GM21717 (cell line): Measurements from ENCODE around the gene MYRFL.
"Not testable (repeated sequence)": the region's sequence is repeated elsewhere in the genome, so short reads cannot be mapped to it uniquely, and the experiment has no call there.

Source experiments
- ATAC-seq: cut with Tn5 transposase; IDR thresholded peaks from one replicate; pipeline ENCODE4 v1.9.1; 2021; ENCODE audit warnings: mild to moderate bottlenecking, moderate library complexity; ENCODE audit not compliant: unreplicated experiment

Gene MYRFL

DNA sequence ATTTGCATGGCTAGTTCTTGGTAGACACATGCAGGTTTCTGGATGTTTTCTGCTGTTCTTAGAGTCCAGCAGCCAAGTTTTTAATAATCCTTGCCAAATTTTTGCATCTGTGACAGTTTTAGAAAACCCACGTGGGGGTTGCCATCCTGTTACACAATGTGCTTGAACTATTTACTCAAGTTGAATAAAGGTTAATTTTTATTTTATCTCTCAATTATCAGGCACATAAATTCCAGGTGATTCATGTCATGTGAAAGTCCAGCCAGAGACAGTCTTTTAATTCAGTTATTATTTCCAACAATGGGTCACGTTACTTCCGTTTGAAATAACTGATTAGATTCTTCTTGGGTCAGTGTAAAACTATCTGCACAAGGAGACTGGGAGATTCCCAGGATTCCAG lies 15.7 kb downstream of the MYRFL start:
- no peak for ATAC-seq

DNA sequence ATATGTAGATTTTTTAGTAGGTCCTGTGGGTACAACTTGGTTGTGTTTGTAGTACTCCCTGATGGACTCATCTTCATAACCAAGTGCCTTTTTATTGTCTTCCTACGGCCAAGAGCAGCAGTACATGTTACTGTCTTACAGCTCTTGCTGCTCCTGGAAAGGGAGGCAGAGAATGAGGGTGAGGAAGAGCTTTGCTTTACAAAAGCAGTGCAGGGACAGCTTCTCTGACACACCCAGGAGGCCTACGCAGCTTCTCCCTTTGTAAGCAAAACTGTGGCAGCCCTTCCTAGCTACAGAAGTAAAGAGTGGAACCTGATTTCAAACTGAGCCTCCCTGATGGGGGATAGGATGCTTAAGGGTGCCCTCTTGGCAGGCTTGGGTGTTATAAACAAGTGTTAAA lies 18.6 kb downstream of the MYRFL start:
- no peak for ATAC-seq

DNA sequence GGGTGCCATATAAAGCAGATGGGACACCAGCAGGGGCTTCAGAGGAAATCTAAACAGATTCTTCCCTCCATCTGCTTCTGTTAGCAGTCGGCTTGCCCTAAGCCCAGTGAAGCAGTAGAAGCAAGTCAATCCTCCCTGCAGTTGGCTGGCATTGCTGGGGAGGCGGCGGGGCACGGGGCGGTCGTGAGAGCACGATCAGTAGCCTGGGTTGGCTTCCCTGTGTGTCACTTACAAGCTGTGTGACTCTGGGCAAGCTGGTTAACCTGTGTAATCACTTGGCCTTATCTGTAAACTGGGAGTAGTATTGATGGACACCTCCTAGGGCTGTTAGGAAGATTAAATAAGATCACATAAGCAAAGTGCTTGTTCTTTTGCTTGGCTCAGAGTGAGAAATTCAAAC lies 19.4 kb downstream of the MYRFL start:
- ATAC-seq = no peak

DNA sequence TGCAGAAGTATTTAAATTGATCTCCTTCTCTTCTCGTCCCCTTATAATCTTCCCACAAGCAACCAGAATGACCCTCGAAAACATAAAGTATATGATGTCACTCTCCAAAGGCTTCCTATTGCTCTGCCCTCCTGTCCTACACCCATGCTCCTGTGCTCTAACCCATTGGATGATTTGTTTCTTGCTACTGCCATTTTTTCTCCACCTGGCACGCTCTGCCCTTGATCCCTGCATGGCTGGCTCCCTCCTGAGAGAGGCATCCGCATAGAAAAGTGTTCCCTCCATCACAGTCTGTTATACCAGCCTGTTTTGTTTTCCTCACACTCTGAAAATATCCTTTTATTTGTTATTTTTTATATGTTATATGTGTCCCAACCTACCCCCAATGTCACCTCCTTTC lies 19.8 kb downstream of the MYRFL start:
- ATAC-seq = no peak

DNA sequence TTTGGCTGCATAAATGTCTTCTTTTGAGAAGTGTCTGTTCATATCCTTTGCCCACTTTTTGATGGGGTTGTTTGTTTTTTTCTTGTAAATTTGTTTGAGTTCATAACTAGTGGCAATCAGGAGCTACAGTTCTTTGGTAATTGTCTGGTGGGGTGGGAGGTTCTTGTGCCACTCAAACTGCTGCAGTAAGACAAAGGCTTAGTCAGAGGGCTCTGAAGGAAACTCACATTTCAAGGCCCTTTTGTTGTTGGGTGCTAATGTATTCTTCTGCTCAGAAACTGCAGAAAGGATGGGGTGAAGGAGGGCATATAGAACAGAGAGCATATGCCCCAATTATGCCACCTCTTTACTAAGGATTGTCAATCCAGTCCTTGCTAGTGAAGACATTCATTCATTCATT lies 21.9 kb downstream of the MYRFL start:
- ATAC-seq = no peak

DNA sequence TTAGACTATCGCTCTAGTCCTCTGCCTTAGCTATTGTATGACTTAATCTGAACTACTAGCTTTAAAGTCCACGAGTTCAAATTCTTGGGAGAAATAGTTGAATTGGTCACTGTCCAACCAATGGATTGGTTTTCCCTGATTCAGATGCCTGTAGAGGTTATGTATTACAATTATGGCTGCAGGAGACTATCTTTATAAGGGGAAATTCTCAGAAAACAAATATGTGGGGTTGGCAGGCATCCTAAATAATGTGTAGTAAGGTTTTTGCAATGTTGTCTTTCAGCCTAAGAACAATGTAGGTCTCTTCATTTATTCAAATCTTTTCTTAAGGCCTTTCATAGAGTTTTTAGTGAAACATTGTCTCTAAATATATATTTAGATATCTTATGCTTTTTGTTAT lies 26.9 kb downstream of the MYRFL start:
- ATAC-seq = no peak

DNA sequence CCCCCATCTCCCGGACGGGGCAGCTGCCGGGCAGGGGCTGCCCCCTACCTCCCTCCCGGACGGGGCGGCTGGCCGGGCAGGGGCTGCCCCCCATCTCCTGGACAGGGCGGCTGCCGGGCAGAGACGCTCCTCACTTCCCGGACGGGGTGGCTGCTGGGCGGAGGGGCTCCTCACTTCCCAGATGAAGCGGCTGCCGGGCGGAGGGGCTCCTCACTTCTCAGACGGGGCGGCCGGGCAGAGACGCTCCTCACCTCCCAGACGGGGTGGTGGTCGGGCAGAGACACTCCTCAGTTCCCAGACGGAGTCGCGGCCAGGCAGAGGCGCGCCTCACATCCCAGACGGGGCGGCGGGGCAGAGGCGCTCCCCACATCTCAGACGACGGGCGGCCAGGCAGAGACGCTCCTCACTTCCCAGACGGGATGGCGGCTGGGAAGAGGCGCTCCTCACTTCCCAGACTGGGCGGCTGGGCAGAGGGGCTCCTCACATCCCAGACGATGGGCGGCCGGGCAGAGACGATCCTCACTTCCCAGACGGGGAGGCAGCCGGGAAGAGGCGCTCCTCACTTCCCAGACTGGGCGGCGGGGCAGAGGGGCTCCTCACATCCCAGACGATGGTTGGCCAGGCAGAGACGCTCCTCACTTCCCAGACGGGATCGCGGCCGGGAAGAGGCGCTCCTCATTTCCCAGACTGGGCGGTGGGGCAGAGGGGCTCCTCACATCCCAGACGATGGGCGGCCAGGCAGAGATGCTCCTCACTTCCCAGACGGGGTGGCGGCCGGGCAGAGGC lies 28.3 kb downstream of the MYRFL start:
- ATAC-seq = not testable (repeated sequence)

DNA sequence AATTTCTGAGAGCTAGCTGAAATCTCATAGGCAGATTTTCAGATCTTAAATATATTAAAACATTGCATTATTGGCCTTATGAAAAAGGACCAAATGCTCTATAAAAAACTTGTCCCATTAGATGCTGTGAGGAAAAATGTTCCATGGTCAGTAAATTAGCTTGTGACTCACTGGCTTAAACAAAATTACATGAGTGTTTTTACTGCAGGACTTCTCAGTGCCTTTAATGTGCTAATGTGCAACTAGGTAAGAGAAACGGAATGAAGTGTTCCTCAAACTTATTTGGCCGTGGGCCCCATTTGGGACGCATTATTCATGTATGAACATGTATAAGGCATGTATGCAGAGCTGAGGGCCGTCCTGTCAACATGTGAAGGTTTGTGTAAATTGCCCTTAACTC lies 41.7 kb downstream of the MYRFL start:
- ATAC-seq = no peak

DNA sequence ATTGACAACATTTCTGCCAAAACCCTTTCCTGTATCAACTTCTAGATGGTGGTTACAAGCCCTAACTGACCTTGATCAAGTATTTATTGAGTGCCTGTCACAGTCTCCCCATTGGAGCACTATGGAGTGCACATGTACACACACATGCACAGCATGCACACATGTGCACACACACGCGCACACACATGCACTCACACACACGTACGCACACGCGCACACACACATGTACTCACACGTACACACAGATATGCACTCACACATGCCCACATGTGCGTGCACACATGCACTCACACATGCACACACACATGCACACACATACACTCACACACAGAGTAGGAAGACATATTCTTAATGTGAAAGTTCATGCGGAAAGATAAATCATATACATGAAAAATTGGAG lies 43.7 kb downstream of the MYRFL start:
- no peak for ATAC-seq

DNA sequence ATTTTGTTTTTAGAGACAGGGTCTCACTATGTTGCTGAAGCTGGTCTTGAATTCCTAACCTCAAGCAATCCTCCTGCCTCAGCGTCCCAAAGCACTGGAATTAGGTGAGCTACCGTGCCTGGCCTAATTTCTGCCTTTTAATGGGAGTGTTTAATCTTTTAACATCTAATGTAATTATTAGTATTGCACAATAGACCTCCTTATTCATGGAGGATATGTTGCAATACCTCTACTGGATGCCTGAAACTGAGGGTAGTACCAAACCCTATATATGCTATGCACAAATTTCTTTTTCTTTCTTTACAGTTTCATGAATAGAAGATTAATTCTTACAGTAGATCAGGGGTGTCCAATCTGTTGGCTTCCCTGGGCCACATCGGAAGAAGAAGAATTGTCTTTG lies 47.8 kb downstream of the MYRFL start:
- ATAC-seq = no peak

DNA sequence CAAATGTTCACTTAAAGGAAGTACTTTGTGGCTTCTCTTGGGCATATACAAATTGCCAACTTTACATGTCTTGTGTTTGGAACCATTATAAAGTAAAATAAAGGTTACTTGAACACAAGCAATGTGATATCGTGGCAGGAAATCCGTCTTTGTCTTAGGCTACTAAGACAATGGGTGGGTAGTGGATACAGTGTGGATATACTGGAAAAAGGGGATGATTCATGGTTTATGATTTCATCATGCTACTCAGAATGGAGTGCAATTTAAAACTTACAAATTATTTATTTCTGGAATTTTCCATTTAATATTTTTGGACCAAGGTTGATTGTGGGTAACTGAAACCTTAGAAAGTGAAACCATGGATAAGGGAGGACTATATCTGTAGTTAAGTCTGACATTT lies 48.4 kb downstream of the MYRFL start:
- ATAC-seq = no peak

DNA sequence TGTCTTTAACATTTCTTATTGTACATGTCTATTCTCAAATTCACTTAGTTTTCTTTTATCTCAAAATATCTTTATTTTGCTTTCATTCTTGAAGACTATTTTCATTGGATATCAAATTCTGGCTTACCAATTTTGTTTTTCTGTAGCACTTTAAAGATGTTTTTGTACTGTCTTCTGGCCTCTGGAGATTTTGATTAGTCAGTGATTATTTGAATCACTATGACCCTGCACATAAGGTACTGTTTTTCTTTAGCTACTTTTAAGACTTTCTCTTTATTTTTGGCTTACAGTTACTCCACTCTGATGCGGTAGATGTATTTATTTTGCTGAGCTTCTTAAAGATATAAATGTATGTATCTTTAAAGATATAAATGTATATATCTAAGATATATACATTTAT lies 49.6 kb downstream of the MYRFL start:
- ATAC-seq = no peak

DNA sequence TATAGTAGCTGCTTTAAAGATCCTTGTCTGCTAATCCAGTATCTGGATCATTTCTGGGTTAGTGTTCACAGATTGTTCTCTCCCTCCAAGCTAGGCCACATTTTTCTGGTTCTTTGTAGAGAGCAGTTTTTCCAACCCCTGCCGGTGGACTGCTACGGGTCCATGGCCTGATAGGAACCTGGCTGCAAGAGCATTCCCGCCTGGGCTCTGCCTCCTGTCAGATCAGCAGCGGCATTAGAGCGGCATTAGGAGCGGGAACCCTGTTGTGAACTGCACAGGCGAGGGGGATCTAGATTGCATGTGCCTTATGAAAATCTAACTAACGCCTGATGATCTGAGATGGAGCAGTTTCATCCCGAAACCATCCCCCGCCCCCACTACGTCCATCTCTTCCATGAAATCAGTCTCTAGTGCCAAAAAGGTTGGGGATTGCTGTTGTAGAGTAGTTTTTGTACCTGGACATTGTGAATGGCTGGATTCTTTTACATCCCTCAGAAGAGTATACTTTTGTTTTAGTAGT lies 50.4 kb downstream of the MYRFL start:
- no peak for ATAC-seq

DNA sequence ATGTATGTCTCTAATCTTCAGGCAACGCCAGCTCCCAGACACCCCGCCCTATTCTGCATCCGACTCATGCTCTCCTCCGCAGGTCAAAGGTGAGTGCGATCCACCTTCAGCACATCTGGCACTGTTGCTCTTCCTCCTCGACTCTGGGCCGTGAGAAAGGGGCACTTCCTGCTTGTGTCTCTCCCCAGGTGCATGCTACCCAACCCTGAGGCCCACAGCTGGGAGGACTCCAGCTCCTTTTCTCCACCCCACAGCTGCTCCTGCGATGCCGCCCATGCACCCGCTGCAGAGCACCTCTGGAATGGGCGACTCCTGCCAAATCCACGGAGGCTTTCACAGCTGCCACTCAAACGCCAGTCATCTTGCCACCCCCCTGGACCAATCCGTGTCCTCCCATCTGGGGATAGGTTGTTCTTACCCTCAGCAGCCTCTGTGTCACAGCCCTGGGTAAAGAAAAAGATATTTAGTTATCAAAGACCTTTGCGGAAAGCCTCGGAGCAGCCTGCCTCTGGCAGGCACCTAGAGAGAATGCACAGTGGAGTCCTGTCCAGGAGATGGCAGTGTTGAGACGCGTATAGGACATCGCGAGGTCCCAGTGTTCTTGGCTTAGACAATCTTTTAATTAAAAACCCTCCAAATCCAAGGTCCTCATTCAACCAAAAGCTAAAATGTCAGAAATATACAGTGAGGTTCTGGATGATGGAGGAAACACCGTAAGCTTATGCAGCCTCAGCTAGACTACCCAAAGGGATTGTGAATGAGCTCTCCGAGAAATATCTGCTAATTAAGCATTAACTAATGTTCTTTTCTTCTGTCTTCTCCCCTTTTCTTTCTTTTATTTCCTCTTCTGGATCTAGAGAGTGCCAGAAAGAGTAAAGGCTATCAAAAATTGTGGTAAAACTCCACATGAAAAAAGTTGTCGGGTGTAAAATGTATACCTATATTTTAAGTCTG lies 54.3 kb downstream of the MYRFL start:
- peak; percentile 91 for ATAC-seq

DNA sequence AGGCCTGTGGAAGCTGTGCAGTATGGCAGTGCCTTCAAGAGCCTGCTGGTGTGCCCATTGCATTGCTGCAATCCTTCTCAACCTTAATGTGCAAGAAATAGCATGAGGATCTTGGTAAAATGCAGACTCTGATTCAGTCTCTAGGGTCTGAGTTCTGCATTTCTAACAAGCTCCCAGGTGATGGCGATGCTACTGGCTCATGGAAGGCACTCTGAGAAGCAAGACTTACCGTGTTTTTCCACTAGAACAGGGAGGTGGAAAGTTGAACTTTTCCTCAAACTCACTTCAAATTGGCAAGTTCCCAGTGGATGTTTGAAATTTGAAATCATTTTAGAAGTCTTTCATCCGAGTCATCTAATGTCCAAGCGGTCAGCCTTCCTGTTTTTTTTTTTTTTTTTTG lies 55.5 kb downstream of the MYRFL start:
- ATAC-seq = no peak

DNA sequence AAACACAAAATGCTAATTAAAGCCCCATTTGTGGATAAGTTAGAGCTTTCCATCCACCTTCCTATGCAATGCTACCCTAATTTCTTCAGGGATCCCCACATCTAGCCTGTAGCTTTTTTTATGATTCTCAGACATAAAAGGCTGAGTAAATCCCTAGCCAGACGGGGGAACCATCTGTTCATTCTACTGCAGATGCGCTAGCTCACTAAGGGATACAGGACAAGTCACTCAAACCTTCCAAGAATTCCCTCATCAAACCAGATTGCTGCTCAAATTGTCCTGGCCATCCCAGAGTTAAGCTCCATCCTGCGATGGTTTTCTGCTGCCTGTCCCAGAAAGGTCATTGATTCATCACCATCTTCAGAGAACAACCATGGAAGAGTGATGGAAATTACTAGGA lies 56.7 kb downstream of the MYRFL start:
- ATAC-seq = no peak

DNA sequence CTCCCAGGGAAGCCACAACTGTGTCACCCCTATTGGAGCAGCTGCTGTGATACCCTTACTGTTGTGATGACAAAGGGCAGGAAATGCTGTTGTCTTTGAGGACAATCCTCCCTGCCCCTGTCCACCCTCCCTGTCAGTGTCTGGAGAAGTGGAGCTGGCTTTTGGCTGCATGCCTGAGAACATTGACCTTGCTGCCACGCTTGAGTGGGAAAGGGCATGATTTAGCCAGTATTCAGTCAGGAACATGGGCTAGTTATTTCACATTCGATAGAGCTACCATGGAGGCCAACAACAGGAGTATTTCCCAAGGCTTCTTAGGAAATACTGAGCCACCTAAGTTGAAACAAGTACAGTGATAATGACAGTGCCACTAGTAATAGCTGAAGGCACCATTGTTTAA lies 59.4 kb downstream of the MYRFL start:
- no peak for ATAC-seq

DNA sequence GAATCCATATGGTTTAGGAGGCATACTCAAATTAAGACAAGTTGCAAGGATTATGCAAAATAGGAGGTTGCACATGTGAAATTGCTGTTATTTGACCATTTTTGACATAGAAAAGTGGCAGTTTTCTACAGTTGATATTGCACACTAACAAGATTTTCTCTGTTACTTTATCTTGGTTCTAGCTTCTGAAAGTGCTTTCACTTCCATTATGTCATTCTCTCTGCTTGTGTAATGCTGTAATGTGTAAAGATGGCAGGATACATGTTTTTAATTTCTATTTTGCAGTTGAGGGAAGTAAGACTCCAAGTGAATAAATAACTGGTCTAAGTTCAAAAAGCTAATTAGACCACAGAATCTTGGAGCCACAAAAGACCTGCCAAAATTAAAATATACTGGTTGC lies 60.6 kb downstream of the MYRFL start:
- ATAC-seq = peak; percentile 67

DNA sequence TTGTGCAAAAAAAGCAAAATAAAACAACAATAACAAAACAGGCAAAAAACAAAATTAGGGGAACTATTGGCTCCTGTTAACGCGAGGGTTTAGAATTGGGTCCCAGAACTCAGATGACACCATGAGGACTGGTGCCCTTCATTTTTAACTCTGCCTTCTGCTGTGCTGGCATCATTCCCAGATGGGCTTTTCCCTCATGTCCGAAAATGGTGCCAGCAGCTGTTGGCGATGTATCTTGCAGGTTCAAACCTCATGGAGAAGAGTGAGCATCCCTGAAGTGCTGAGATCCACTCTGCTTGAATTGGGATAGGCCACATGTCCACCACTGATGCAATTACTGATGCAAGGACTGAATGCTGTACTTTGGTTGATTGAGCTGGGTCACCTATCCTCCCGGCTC lies 61.1 kb downstream of the MYRFL start:
- no peak for ATAC-seq

DNA sequence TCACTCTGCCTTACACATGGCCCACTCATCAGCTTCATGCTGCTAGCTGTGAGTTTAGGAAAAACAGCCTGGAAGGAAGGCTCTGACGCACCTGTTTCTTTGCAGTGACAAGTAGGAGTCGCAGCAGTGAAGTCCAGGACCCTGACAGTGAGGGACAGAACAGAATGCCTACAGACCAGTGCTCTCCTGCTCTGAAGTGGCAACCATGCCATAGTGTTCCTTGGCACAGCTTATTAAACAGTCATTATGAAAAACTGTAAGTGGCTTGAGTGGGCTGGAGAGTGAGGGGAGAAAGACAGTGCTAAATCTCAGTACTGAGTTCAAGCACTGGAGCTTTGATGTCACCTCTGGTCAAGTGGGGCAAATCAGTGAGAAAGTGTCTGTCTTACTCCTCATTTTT lies 61.7 kb downstream of the MYRFL start:
- no peak for ATAC-seq

DNA sequence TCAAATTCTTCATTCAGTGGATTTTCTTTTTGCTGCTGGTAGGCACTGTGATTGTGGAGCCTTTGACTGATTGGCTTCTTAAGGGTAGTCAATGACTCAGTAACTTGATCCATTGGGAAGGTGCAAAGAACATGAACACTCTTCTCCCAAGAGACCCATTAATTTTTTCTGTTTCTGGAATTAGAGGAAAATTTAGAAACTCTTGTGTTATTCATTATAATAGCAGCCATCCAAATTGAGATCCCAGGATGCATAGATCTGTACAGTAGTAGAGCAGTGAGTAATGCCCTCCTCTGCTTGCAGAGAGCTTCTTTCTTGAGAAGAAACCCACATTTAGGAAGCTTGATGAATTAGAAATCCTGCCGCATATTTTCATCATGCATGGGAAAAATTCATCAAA lies 63.9 kb downstream of the MYRFL start:
- ATAC-seq = no peak

DNA sequence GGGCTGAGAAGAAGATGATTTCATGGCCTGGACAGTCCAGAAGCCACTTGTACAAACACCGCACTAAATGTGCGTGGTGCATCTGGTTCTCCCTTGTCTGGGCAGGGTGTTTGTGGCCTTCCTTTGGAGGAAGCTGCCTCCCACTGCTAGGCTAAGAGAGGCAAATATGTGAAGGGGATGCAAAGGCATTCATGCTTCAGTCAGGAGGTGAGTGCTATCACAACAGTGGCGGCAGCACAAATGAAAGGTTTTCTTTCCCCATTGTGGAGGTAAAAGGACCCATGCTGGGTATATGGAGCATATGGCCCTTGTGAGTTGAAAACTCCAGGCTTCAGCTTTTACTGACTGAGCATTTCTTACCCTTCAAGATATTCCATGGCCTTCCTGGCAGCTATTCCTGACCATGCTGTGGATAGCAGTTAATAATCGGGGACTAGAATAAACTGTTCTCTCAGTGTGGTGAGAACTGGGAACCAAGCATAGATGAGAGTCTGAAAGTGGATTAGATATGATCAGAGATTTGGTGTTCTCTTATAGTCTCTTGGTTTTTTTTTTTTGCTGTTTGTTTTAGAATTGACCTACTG lies 69.9 kb downstream of the MYRFL start:
- ATAC-seq = no peak
